ENCODE results near the gene IGF2BP3. TPM values are rescaled to one million over a fixed set of nuclear protein-coding genes. Genes with fewer than 3 reads are reported as not detected.

The IGF2BP3 gene
- total and polyA plus RNA-seq, 10 of the 15 experiments (the other 5 are each of a cell fraction or from before 2014, with no cell fraction given), result 4.6 to 61.2 (median 36.9) TPM

DNA sequence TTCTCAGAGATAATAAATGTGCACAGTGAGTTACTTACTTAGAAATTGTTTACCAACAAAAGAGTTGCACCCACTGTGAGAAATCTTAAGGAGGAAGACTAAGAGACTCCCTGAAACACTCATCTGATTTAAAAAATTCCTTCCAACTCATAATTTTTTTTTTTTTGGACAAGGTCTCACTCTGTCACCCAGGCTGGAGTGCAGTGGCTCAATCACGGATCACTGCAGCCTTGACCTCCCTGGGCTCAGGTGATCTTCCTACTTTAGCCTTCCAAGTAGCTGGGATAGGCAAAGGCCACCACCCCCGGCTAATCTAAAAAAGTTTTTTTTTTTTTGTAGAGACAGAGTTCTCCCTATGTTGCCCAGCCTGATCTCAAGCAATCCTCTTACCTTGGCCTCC is 135.2 kb downstream of the IGF2BP3 start:
- WGBS (ENCODE audit: insufficient coverage, insufficient replicate concordance, low lambda C conversion rate, missing lambda C conversion rate), result 96% methylated on average over 2 of the region's 2 CpGs
- H4K20me1 ChIP-seq (ENCODE audit: control insufficient read depth, insufficient read depth), result no peaks in the 10 kb centered on the region
- H3K27ac ChIP-seq (ENCODE audit: control insufficient read depth, insufficient read depth), result no peak overlapping the region
- H3K79me2 ChIP-seq (ENCODE audit: control insufficient read depth, insufficient read depth, low read length), result no peaks in the 10 kb centered on the region
- H2AFZ ChIP-seq (ENCODE audit: control insufficient read depth, low read depth, low read length), result no peak overlapping the region
- FAIRE-seq, result no peak
- CTCF ChIA-PET, result interaction anchor here (1.0 to 1.2 kb wide), 2 partner anchors 13 to 23 kb away, joined by 3 to 4 read pairs; no protein-coding TSS in a partner anchor
- TF ChIP-seq ZNF622 (IDR thresholded peaks at IDR 0.05) (no peak), ZSCAN29 (IDR thresholded peaks at IDR 0.05) (no peak), ZNF24 (IDR thresholded peaks at IDR 0.05) (no peak), FOXM1 (IDR thresholded peaks at IDR 0.05; ENCODE audit: low read depth, low read length) (no peak), EP300 (IDR thresholded peaks at IDR 0.05; ENCODE audit: borderline replicate concordance in 1 of 2, control insufficient read depth in 1 of 2, low read depth in 2 of 2, low read length in 2 of 2) (no peak), CEBPZ (IDR thresholded peaks at IDR 0.05; ENCODE audit: low read depth, low read length) (no peak), HDGF (IDR thresholded peaks at IDR 0.05) (no peak), REST (IDR thresholded peaks at IDR 0.05; ENCODE audit: low read depth, low read length) (no peak), POLR2AphosphoS5 (IDR thresholded peaks at IDR 0.05; ENCODE audit: low read length) (no peak), MAX (IDR thresholded peaks at IDR 0.05; ENCODE audit: low read depth, low read length) (no peak), BACH1 (IDR thresholded peaks at IDR 0.05; ENCODE audit: borderline replicate concordance) (no peak), NR2C2 (IDR thresholded peaks at IDR 0.05; ENCODE audit: borderline replicate concordance, control insufficient read depth, insufficient read length, low read depth) (no peak), IKZF2 (IDR thresholded peaks at IDR 0.05) (no peak), YY1 (IDR thresholded peaks at IDR 0.05; ENCODE audit: low read depth, low read length) (no peak)
- TF ChIP-seq, protein P1, sequence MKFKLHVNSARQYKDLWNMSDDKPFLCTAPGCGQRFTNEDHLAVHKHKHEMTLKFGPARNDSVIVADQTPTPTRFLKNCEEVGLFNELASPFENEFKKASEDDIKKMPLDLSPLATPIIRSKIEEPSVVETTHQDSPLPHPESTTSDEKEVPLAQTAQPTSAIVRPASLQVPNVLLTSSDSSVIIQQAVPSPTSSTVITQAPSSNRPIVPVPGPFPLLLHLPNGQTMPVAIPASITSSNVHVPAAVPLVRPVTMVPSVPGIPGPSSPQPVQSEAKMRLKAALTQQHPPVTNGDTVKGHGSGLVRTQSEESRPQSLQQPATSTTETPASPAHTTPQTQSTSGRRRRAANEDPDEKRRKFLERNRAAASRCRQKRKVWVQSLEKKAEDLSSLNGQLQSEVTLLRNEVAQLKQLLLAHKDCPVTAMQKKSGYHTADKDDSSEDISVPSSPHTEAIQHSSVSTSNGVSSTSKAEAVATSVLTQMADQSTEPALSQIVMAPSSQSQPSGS (IDR thresholded peaks at IDR 0.05; ENCODE audit: low read length), result no peak
- no peak for ATAC-seq
- SMC1A ChIA-PET (ENCODE audit: uncharacterized antibody, unreplicated experiment), result interaction anchor here (0.6 to 1.7 kb wide), 3 partner anchors 16 to 24 kb away, joined by 3 to 5 read pairs (median 3); no protein-coding TSS in a partner anchor
- intact Hi-C loops (cut with micrococcal nuclease; ENCODE audit: unreplicated experiment) (no loop called here), in situ Hi-C loops (cut with MboI) (no loop called here)
- no TSS peak for BruUV-seq (replicated peaks)
- no peaks in the 10 kb centered on the region for H3K4me1 ChIP-seq (ENCODE audit: control insufficient read depth, insufficient read depth, low read length)
- POLR2A ChIA-PET, result no interaction called here
- H3K36me3 ChIP-seq (ENCODE audit: control insufficient read depth in 2 of 2, insufficient read depth in 2 of 2, low read length in 1 of 2), result peaks cover 3 to 34% of the 10 kb centered on the region in 2 experiments
- no peaks in the 10 kb centered on the region for H3K9me3 ChIP-seq (replicated peaks; ENCODE audit: control insufficient read depth, insufficient read depth, low read length)
- no peak overlapping the region for H3K4me3 ChIP-seq
- no peak overlapping the region for H3K4me2 ChIP-seq (ENCODE audit: control insufficient read depth, insufficient read depth)
- DNase-seq (ENCODE audit: low read depth, low spot score), result no peak
- H3K27me3 ChIP-seq (replicated peaks in 1 of 2; ENCODE audit: control insufficient read depth in 2 of 2, insufficient read depth in 2 of 2, low read length in 1 of 2), result no peaks in the 10 kb centered on the region
- no peak overlapping the region for H3K9ac ChIP-seq (ENCODE audit: control insufficient read depth, insufficient read depth, low read length)
- RAD21 ChIA-PET (ENCODE audit: unreplicated experiment), result no interaction called here

Measured in GM12878 (cell line).